ENCODE data around the gene MEGF8.

The MEGF8 gene

GRCh38 chr19:42363614-42364346, 38.3 kb downstream of the MEGF8 start:
- H3K4me3 ChIP-seq (ENCODE audit: low read length) = no peak overlapping the region

GRCh38 chr19:42366673-42367072, 41.2 kb downstream of the MEGF8 start:
- peaks cover 3% of the 10 kb centered on the region for H3K9me3 ChIP-seq (ENCODE audit: control insufficient read depth, low read length)
- H3K36me3 ChIP-seq (ENCODE audit: control insufficient read depth, insufficient read depth, low read length, severe bottlenecking) = peaks cover 13% of the 10 kb centered on the region
- H3K4me1 ChIP-seq (ENCODE audit: control insufficient read depth, insufficient read depth, low read length) = no peaks in the 10 kb centered on the region
- no peak overlapping the region for H3K9ac ChIP-seq (ENCODE audit: low read length)
- H3K4me3 ChIP-seq (ENCODE audit: low read length) = no peak overlapping the region
- no peaks in the 10 kb centered on the region for H3K27me3 ChIP-seq (replicated peaks; ENCODE audit: control insufficient read depth, insufficient read depth, low read length)
- peak; percentile 8 for DNase-seq (ENCODE audit: low read depth)

More at GRCh38 chr19:42363614-42364346, 38.3 kb downstream of the MEGF8 start:
- Histone ChIP-seq H3K4me1 (ENCODE audit: control insufficient read depth, insufficient read depth, low read length) (no peaks in the 10 kb centered on the region), H3K9me3 (ENCODE audit: control insufficient read depth, low read length) (peaks cover 3% of the 10 kb centered on the region), H3K36me3 (ENCODE audit: control insufficient read depth, insufficient read depth, low read length, severe bottlenecking) (peaks cover 13% of the 10 kb centered on the region), H3K27me3 (replicated peaks; ENCODE audit: control insufficient read depth, insufficient read depth, low read length) (no peaks in the 10 kb centered on the region), H3K9ac (ENCODE audit: low read length) (no peak overlapping the region)
- DNase-seq (ENCODE audit: low read depth) = no peak

GRCh38 chr19:42367929-42368328, 42.5 kb downstream of the MEGF8 start:
- DNase-seq (ENCODE audit: low read depth) = no peak
- Histone ChIP-seq H3K36me3 (ENCODE audit: control insufficient read depth, insufficient read depth, low read length, severe bottlenecking) (peaks cover 18% of the 10 kb centered on the region), H3K4me3 (ENCODE audit: low read length) (no peak overlapping the region), H3K9ac (ENCODE audit: low read length) (no peak overlapping the region), H3K4me1 (ENCODE audit: control insufficient read depth, insufficient read depth, low read length) (no peaks in the 10 kb centered on the region), H3K9me3 (ENCODE audit: control insufficient read depth, low read length) (peaks cover 3% of the 10 kb centered on the region), H3K27me3 (replicated peaks; ENCODE audit: control insufficient read depth, insufficient read depth, low read length) (no peaks in the 10 kb centered on the region)

GRCh38 chr19:42368360-42368759, 42.9 kb downstream of the MEGF8 start:
- DNase-seq (ENCODE audit: low read depth) = no peak
- Histone ChIP-seq H3K27me3 (replicated peaks; ENCODE audit: control insufficient read depth, insufficient read depth, low read length) (no peaks in the 10 kb centered on the region), H3K36me3 (ENCODE audit: control insufficient read depth, insufficient read depth, low read length, severe bottlenecking) (peaks cover 15% of the 10 kb centered on the region)

GRCh38 chr19:42368765-42369164, 43.3 kb downstream of the MEGF8 start:
- H3K36me3 ChIP-seq (ENCODE audit: control insufficient read depth, insufficient read depth, low read length, severe bottlenecking) = peaks cover 11% of the 10 kb centered on the region
- no peaks in the 10 kb centered on the region for H3K4me1 ChIP-seq (ENCODE audit: control insufficient read depth, insufficient read depth, low read length)
- DNase-seq (ENCODE audit: low read depth) = no peak
- no peak overlapping the region for H3K9ac ChIP-seq (ENCODE audit: low read length)
- H3K9me3 ChIP-seq (ENCODE audit: control insufficient read depth, low read length) = peaks cover 2% of the 10 kb centered on the region
- H3K4me3 ChIP-seq (ENCODE audit: low read length) = no peak overlapping the region
- no peaks in the 10 kb centered on the region for H3K27me3 ChIP-seq (replicated peaks; ENCODE audit: control insufficient read depth, insufficient read depth, low read length)

More at GRCh38 chr19:42368360-42368759, 42.9 kb downstream of the MEGF8 start:
- Histone ChIP-seq H3K9ac (ENCODE audit: low read length) (no peak overlapping the region), H3K4me1 (ENCODE audit: control insufficient read depth, insufficient read depth, low read length) (no peaks in the 10 kb centered on the region), H3K9me3 (ENCODE audit: control insufficient read depth, low read length) (peaks cover 3% of the 10 kb centered on the region), H3K4me3 (ENCODE audit: low read length) (no peak overlapping the region)

GRCh38 chr19:42369433-42370067, 44.1 kb downstream of the MEGF8 start:
- no peaks in the 10 kb centered on the region for H3K9me3 ChIP-seq (ENCODE audit: control insufficient read depth, low read length)
- no peak for DNase-seq (ENCODE audit: low read depth)
- H3K36me3 ChIP-seq (ENCODE audit: control insufficient read depth, insufficient read depth, low read length, severe bottlenecking) = peaks cover 8% of the 10 kb centered on the region
- H3K27me3 ChIP-seq (replicated peaks; ENCODE audit: control insufficient read depth, insufficient read depth, low read length) = no peaks in the 10 kb centered on the region
- H3K4me3 ChIP-seq (ENCODE audit: low read length) = no peak overlapping the region
- H3K9ac ChIP-seq (ENCODE audit: low read length) = no peak overlapping the region
- H3K4me1 ChIP-seq (ENCODE audit: control insufficient read depth, insufficient read depth, low read length) = no peaks in the 10 kb centered on the region

- no peak for DNase-seq (ENCODE audit: low read depth)
These were observed 44.7 kb downstream of the MEGF8 start for GRCh38 chr19:42370068-42370520.

GRCh38 chr19:42370626-42371175, 45.3 kb downstream of the MEGF8 start:
- Histone ChIP-seq H3K4me3 (ENCODE audit: low read length) (no peak overlapping the region), H3K4me1 (ENCODE audit: control insufficient read depth, insufficient read depth, low read length) (no peaks in the 10 kb centered on the region), H3K27me3 (replicated peaks; ENCODE audit: control insufficient read depth, insufficient read depth, low read length) (no peaks in the 10 kb centered on the region), H3K9ac (ENCODE audit: low read length) (no peak overlapping the region), H3K9me3 (ENCODE audit: control insufficient read depth, low read length) (no peaks in the 10 kb centered on the region), H3K36me3 (ENCODE audit: control insufficient read depth, insufficient read depth, low read length, severe bottlenecking) (peaks cover 11% of the 10 kb centered on the region)
- no peak for DNase-seq (ENCODE audit: low read depth)

More at GRCh38 chr19:42370068-42370520, 44.7 kb downstream of the MEGF8 start:
- H3K4me3 ChIP-seq (ENCODE audit: low read length) = no peak overlapping the region
- no peak overlapping the region for H3K9ac ChIP-seq (ENCODE audit: low read length)
- no peaks in the 10 kb centered on the region for H3K4me1 ChIP-seq (ENCODE audit: control insufficient read depth, insufficient read depth, low read length)
- peaks cover 11% of the 10 kb centered on the region for H3K36me3 ChIP-seq (ENCODE audit: control insufficient read depth, insufficient read depth, low read length, severe bottlenecking)
- H3K9me3 ChIP-seq (ENCODE audit: control insufficient read depth, low read length) = no peaks in the 10 kb centered on the region
- no peaks in the 10 kb centered on the region for H3K27me3 ChIP-seq (replicated peaks; ENCODE audit: control insufficient read depth, insufficient read depth, low read length)

GRCh38 chr19:42374826-42375376, 49.5 kb downstream of the MEGF8 start:
- Histone ChIP-seq H3K4me1 (ENCODE audit: control insufficient read depth, insufficient read depth, low read length) (peaks cover 8% of the 10 kb centered on the region), H3K9ac (ENCODE audit: low read length) (no peak overlapping the region), H3K4me3 (ENCODE audit: low read length) (no peak overlapping the region), H3K9me3 (ENCODE audit: control insufficient read depth, low read length) (no peaks in the 10 kb centered on the region), H3K27me3 (replicated peaks; ENCODE audit: control insufficient read depth, insufficient read depth, low read length) (no peaks in the 10 kb centered on the region), H3K36me3 (ENCODE audit: control insufficient read depth, insufficient read depth, low read length, severe bottlenecking) (peaks cover 15% of the 10 kb centered on the region)
- DNase-seq (ENCODE audit: low read depth) = no peak

- no peak for DNase-seq (ENCODE audit: low read depth)
- peaks cover 8% of the 10 kb centered on the region for H3K4me1 ChIP-seq (ENCODE audit: control insufficient read depth, insufficient read depth, low read length)
These were observed 50.2 kb downstream of the MEGF8 start for GRCh38 chr19:42375415-42376176.

GRCh38 chr19:42376177-42376555, 50.7 kb downstream of the MEGF8 start:
- peaks cover 15% of the 10 kb centered on the region for H3K36me3 ChIP-seq (ENCODE audit: control insufficient read depth, insufficient read depth, low read length, severe bottlenecking)
- no peaks in the 10 kb centered on the region for H3K9me3 ChIP-seq (ENCODE audit: control insufficient read depth, low read length)
- DNase-seq (ENCODE audit: low read depth) = no peak
- H3K4me1 ChIP-seq (ENCODE audit: control insufficient read depth, insufficient read depth, low read length) = peaks cover 8% of the 10 kb centered on the region
- H3K4me3 ChIP-seq (ENCODE audit: low read length) = no peak overlapping the region
- peaks cover 11% of the 10 kb centered on the region for H3K27me3 ChIP-seq (replicated peaks; ENCODE audit: control insufficient read depth, insufficient read depth, low read length)
- no peak overlapping the region for H3K9ac ChIP-seq (ENCODE audit: low read length)

More at GRCh38 chr19:42375415-42376176, 50.2 kb downstream of the MEGF8 start:
- Histone ChIP-seq H3K9me3 (ENCODE audit: control insufficient read depth, low read length) (no peaks in the 10 kb centered on the region), H3K36me3 (ENCODE audit: control insufficient read depth, insufficient read depth, low read length, severe bottlenecking) (peaks cover 15% of the 10 kb centered on the region), H3K27me3 (replicated peaks; ENCODE audit: control insufficient read depth, insufficient read depth, low read length) (peaks cover 7% of the 10 kb centered on the region), H3K9ac (ENCODE audit: low read length) (no peak overlapping the region), H3K4me3 (ENCODE audit: low read length) (no peak overlapping the region)

All from adipocyte (in vitro differentiated cells).